Vagina (tissue), 2 donors: ENCODE data around the gene ASPHD1. TPM values are rescaled to one million over a fixed set of nuclear protein-coding genes. Genes with fewer than 3 reads are reported as not detected.

Experiments
- DNase-seq, 2 donors: peaks; one replicate each; pipeline ENCODE4 v3.0.0-alpha.2; 2017; ENCODE audit errors: extremely low spot score in 2 of 2
- H3K27ac ChIP-seq: fragments of 200-600 bp; sonication (generic); one replicate; pipeline ENCODE4 v1.5.1; 2019
- H3K27me3 ChIP-seq: fragments of 200-600 bp; sonication (generic); one replicate; pipeline ENCODE4 v1.5.1; 2019
- H3K36me3 ChIP-seq, 2 donors: fragments of 200-600 bp; sonication (generic); one replicate each; pipeline ENCODE4 v1.5.1; 2017 to 2019
- H3K4me1 ChIP-seq: fragments of 200-600 bp; sonication (generic); one replicate; pipeline ENCODE4 v1.5.1; 2019
- H3K4me3 ChIP-seq, 2 donors: fragments of 200-600 bp; sonication (generic); 1 replicate in 1 of 2; 2 replicates in 1 of 2; pipeline ENCODE4 v1.5.1; 2016 to 2019
- H3K9me3 ChIP-seq: fragments of 200-600 bp; sonication (generic); one replicate; pipeline ENCODE4 v1.5.1; 2019
- POLR2A ChIP-seq, 2 donors: fragments of 450-650 bp; IDR thresholded peaks; one replicate each; pipeline ENCODE4 v1.6.1; 2017; ENCODE audit warnings: antibody characterized with exemption in 2 of 2, mild to moderate bottlenecking in 2 of 2, moderate library complexity in 2 of 2
- POLR2AphosphoS5 ChIP-seq, 2 donors: sonication (generic); formaldehyde crosslinking; IDR thresholded peaks; one replicate each; pipeline ENCODE4 v1.9.0; 2017; ENCODE audit warnings: antibody characterized with exemption in 2 of 2, mild to moderate bottlenecking in 2 of 2, low read depth in 1 of 2; ENCODE audit not compliant: insufficient read depth in 1 of 2
- intact Hi-C: fragments of 100-400 bp; cut with DNase I; formaldehyde crosslinking; loops from one replicate; pipeline ENCODE4 v1.15.1; 2023
- total RNA-seq: library from RNA; depleted of rRNA; stranded (reverse); fragments of >200 nt; gene quantifications from one replicate; pipeline ENCODE4 v1.2.3, GENCODE V29; 2016
- TF ChIP-seq, protein P1 (sequence below), 3 experiments: fragments of 450-650 bp in 2 of 3; fragments of 200-600 bp in 1 of 3; sonication (generic) in 1 of 3; IDR thresholded peaks; one replicate each; pipeline ENCODE4 v1.5.1; 2017 to 2019; ENCODE audit warnings: antibody characterized with exemption in 3 of 3, mild to moderate bottlenecking in 2 of 3, moderate library complexity in 2 of 3

The ASPHD1 gene
- total RNA-seq, 1 donor from 2014 or later = not detected

DNA sequence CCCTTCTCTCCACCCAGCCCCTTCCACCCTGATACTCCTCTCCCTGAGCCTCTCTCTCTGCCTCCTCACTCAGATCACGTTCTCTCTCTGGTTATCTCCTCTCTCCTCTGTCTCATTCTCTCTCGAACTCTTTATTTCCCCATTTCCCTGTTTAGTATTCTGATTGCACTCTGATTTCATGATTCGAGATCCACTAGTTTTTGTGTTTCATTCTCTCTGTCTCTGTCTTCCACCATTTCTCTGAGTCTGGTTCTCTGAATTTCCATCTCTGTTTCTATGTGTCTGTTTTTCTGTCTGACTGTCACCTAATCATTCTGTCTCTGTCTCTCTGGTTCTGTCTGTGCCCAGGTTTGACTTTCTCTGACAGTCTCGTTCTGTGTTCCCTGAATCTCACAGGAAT is 3.0 kb upstream of the ASPHD1 start:
- Histone ChIP-seq H3K27ac (no peak overlapping the region), H3K4me3 (no peak overlapping the region), H3K4me1 (peaks cover 22% of the 10 kb centered on the region), H3K36me3 (no peaks in the 10 kb centered on the region), H3K9me3 (no peaks in the 10 kb centered on the region), H3K27me3 (peaks cover 3% of the 10 kb centered on the region)
- TF ChIP-seq POLR2A (IDR thresholded peaks at IDR 0.05) (no peak), POLR2AphosphoS5 (IDR thresholded peaks at IDR 0.05; ENCODE audit: insufficient read depth in 1 of 2, low read depth in 1 of 2) (no peak)
- TF ChIP-seq, protein P1, sequence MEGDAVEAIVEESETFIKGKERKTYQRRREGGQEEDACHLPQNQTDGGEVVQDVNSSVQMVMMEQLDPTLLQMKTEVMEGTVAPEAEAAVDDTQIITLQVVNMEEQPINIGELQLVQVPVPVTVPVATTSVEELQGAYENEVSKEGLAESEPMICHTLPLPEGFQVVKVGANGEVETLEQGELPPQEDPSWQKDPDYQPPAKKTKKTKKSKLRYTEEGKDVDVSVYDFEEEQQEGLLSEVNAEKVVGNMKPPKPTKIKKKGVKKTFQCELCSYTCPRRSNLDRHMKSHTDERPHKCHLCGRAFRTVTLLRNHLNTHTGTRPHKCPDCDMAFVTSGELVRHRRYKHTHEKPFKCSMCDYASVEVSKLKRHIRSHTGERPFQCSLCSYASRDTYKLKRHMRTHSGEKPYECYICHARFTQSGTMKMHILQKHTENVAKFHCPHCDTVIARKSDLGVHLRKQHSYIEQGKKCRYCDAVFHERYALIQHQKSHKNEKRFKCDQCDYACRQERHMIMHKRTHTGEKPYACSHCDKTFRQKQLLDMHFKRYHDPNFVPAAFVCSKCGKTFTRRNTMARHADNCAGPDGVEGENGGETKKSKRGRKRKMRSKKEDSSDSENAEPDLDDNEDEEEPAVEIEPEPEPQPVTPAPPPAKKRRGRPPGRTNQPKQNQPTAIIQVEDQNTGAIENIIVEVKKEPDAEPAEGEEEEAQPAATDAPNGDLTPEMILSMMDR (IDR thresholded peaks at IDR 0.05) = no peak
- DNase-seq = no peak
- intact Hi-C loops = no loop called here

DNA sequence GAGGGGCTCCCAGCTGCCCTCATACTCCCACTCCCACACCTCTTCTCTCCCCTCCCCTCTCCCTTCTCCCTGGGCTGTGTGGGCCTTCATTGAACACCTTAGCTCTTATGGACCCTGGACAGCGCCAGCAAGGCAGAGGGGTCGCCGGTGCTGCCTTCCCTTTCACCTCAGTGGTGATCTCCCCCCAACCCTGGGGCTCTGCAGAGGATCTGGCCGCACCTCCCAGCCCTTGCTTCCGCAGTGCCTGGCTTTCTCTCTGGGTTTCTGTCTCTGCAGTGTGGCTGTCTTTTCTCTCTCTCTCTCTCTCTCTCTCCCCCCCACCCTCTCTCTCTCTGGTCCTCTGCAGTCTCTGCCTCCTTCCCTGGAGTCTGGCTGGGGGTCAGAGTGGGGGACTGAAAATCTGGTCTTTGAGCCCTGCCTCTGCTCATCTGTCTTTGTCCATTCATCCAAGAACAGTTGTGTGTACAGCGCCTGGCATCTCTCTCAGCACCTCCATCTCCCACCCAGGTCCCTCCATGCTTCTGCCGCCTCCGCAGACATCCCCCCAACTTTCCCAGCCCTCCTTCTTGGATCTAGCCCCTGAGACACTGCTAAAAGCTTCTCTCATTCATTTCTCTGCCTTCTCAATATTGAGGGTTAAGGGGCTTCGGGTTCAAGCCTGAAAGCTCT is 2.0 kb upstream of the ASPHD1 start:
- peaks cover 3% of the 10 kb centered on the region for H3K27me3 ChIP-seq

DNA sequence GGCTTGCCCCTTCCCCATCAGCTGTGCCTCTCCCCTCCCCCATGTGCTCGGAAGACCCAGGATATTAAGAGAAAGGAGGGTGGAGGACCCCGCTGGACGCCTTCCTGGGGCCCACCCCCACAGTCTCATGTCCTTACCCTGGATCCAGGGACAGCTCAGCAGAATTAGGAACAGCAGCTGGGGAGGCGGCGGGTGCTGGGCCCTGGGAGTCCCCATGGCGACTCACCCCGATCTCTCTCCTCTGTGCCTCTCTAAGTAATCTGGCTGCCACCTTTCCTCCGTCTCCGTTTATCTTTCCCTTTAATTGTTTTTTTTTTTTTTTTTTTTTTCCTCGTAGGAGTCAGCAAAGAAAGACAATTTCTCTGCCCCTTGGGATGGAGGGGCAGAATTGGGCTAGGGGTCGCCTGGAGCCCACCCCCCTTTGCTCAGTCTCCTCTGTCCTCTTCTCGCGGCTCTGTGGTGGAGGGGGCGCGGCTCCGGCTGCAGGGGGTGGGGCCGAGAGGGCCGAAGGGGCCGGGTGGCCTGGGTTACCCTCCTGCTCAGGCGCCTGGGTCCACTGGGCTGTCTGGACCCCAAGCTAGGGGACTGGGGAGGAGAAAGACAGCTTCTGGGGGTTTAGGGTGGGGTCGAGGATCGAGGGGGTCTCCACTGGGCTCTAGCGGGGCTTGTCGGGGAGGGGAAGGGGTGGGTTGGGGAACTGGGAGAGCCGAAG is 1.3 kb upstream of the ASPHD1 start:
- H3K4me3 ChIP-seq = peak overlapping the region in 1 of 2 donors; percentile 64
- no peaks in the 10 kb centered on the region for H3K36me3 ChIP-seq
- TF ChIP-seq, protein P1 (IDR thresholded peaks at IDR 0.05) = no peak
- TF ChIP-seq POLR2AphosphoS5 (IDR thresholded peaks at IDR 0.05; ENCODE audit: insufficient read depth in 1 of 2, low read depth in 1 of 2) = no peak
- TF ChIP-seq POLR2A (IDR thresholded peaks at IDR 0.05) = no peak
- H3K27ac ChIP-seq = no peak overlapping the region
- H3K4me1 ChIP-seq = peaks cover 22% of the 10 kb centered on the region
- no peaks in the 10 kb centered on the region for H3K9me3 ChIP-seq
- no peak for DNase-seq
- intact Hi-C loops = no loop called here
- peaks cover 3% of the 10 kb centered on the region for H3K27me3 ChIP-seq

More for the DNA sequence above, 2.0 kb upstream of the ASPHD1 start:
- intact Hi-C loops = no loop called here
- no peak for TF ChIP-seq POLR2AphosphoS5 (IDR thresholded peaks at IDR 0.05; ENCODE audit: insufficient read depth in 1 of 2, low read depth in 1 of 2)
- TF ChIP-seq, protein P1 (IDR thresholded peaks at IDR 0.05) = no peak
- TF ChIP-seq POLR2A (IDR thresholded peaks at IDR 0.05) = no peak
- Histone ChIP-seq H3K27ac (no peak overlapping the region), H3K4me3 (no peak overlapping the region), H3K4me1 (peaks cover 22% of the 10 kb centered on the region), H3K9me3 (no peaks in the 10 kb centered on the region), H3K36me3 (no peaks in the 10 kb centered on the region)
- DNase-seq = no peak

DNA sequence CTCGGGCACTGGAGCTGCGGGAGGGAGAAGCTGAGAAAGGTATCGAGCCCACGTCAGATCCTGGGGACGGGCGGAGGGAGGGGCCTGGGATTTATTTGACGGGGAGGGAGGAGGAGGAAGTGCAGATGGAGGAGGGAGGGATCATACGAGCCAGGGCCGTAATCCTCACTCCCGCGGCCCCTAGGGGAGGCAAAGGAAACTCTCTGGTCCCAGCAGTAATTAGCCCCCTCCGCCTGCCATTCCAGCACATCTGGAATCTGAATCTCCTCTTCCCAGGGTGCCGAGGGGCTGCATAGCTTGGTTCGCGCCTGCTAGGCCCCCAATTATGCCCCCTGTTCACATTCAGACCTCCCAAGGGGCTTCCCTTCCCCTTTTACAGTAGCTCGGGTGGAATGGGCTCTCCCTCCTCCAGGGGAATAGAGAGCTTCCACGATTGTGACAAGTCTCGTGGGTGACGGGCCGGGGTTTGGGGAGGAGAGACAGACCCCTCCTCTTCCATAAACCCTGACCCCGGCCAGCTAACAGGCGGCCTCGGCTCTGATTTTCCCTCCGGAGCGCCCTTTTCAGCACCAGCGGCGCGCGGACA is 679 bp upstream of the ASPHD1 start, which contains the start of gene SEZ6L2:
Gene SEZ6L2, minus strand, starts transcription at position 35 of the 586 bp plus-strand sequence. CDS start 531 bp downstream, outside the sequence.
- H3K27ac ChIP-seq = no peak within 1 kb of the TSS
- no peak for DNase-seq
- intact Hi-C loops = no loop called here
- no peaks in the 10 kb centered on the region for H3K9me3 ChIP-seq
- H3K27me3 ChIP-seq = peaks cover 3% of the 10 kb centered on the region
- peaks cover 22% of the 10 kb centered on the region for H3K4me1 ChIP-seq
- H3K4me3 ChIP-seq = peak within 1 kb of the TSS; percentile 53 to 64
- TF ChIP-seq, protein P1 (IDR thresholded peaks at IDR 0.05) = no peak
- TF ChIP-seq POLR2A (IDR thresholded peaks at IDR 0.05) = no peak
- no peak for TF ChIP-seq POLR2AphosphoS5 (IDR thresholded peaks at IDR 0.05; ENCODE audit: insufficient read depth in 1 of 2, low read depth in 1 of 2)
- H3K36me3 ChIP-seq = no peaks in the 10 kb centered on the region
